ENCODE results near the gene HMX3.

GRCh38 chr10:123154711-123155505, 19.1 kb downstream of the HMX3 start:
- TF ChIP-seq, protein P1, sequence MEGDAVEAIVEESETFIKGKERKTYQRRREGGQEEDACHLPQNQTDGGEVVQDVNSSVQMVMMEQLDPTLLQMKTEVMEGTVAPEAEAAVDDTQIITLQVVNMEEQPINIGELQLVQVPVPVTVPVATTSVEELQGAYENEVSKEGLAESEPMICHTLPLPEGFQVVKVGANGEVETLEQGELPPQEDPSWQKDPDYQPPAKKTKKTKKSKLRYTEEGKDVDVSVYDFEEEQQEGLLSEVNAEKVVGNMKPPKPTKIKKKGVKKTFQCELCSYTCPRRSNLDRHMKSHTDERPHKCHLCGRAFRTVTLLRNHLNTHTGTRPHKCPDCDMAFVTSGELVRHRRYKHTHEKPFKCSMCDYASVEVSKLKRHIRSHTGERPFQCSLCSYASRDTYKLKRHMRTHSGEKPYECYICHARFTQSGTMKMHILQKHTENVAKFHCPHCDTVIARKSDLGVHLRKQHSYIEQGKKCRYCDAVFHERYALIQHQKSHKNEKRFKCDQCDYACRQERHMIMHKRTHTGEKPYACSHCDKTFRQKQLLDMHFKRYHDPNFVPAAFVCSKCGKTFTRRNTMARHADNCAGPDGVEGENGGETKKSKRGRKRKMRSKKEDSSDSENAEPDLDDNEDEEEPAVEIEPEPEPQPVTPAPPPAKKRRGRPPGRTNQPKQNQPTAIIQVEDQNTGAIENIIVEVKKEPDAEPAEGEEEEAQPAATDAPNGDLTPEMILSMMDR (IDR thresholded peaks at IDR 0.05) = no peak
- no peak for TF ChIP-seq ZFX (IDR thresholded peaks at IDR 0.05; ENCODE audit: borderline replicate concordance)
